IMR-90 (cell line): ENCODE data around the gene PGGHG. TPM values are rescaled to one million over a fixed set of nuclear protein-coding genes. Genes with fewer than 3 reads are reported as not detected.

Experiments used
- ATAC-seq: fragments of 200-7000 bp; cut with Tn5 transposase; 2 replicates; pipeline ENCODE4 v1.9.1; 2020; ENCODE audit warnings: low read depth, mild to moderate bottlenecking, moderate library complexity
- BruUV-seq: library from RNA; stranded (reverse); fragments of 400-500 nt; replicated peaks from 2 replicates; lab custom pipeline; 2021; lab: Mats Ljungman, UMichigan
- CTCF ChIA-PET: fragments of 300-600 bp; formaldehyde crosslinking; extraction: SDS; loops from one replicate; lab custom pipeline; 2021; ENCODE audit warnings: antibody characterized with exemption; lab: Yijun Ruan, JAX
- POLR2A ChIA-PET: fragments of 300-600 bp; sonication (Branson Sonifier 250); formaldehyde crosslinking; loops from one replicate; lab custom pipeline; 2022; ENCODE audit warnings: antibody characterized with exemption; ENCODE audit not compliant: unreplicated experiment; lab: Charles Lee
- DNase-seq: peaks from one replicate; pipeline ENCODE4 v3.0.0; 2013
- H2AFZ ChIP-seq: replicated peaks from 2 replicates; pipeline ENCODE3; 2013; ENCODE audit warnings: low read length, mild to moderate bottlenecking; ENCODE audit not compliant: poor library complexity
- H2AK5ac ChIP-seq: 2 replicates; pipeline ENCODE4 v1.6.1; 2013; ENCODE audit warnings: low read depth, low read length, inconsistent platforms
- H2AK9ac ChIP-seq: replicated peaks from 2 replicates; pipeline ENCODE3; 2013; ENCODE audit warnings: mild to moderate bottlenecking, low read depth, low read length, moderate library complexity; ENCODE audit not compliant: poor library complexity
- H2BK120ac ChIP-seq: 2 replicates; pipeline ENCODE4 v1.6.1; 2013; ENCODE audit warnings: low read depth, low read length, inconsistent platforms
- H2BK15ac ChIP-seq: 3 replicates; pipeline ENCODE4 v1.6.1; 2013; ENCODE audit warnings: low read depth, low read length, inconsistent platforms
- H2BK20ac ChIP-seq: 2 replicates; pipeline ENCODE4 v1.6.1; 2013; ENCODE audit warnings: low read depth, mild to moderate bottlenecking, inconsistent platforms, low read length, moderate library complexity
- H2BK5ac ChIP-seq: 2 replicates; pipeline ENCODE4 v1.6.1; 2013; ENCODE audit warnings: mild to moderate bottlenecking, low read depth, low read length, inconsistent platforms; ENCODE audit not compliant: poor library complexity, severe bottlenecking
- H3K14ac ChIP-seq: replicated peaks from 2 replicates; pipeline ENCODE4 v1.6.1; 2013; ENCODE audit warnings: low read depth, low read length, inconsistent platforms
- H3K18ac ChIP-seq: 2 replicates; pipeline ENCODE4 v1.6.1; 2013; ENCODE audit warnings: low read depth, low read length, control low read depth
- H3K23ac ChIP-seq: 2 replicates; pipeline ENCODE4 v1.6.1; 2013; ENCODE audit warnings: low read depth, low read length, inconsistent platforms
- H3K27ac ChIP-seq: 2 replicates; pipeline ENCODE4 v1.5.1; 2013; ENCODE audit warnings: mild to moderate bottlenecking, control low read depth, low read length; ENCODE audit not compliant: insufficient read depth
- H3K27me3 ChIP-seq: 2 replicates; pipeline ENCODE4 v1.6.1; 2013; ENCODE audit warnings: low read length; ENCODE audit not compliant: control insufficient read depth, insufficient read depth
- H3K36me3 ChIP-seq: 2 replicates; pipeline ENCODE4 v1.6.1; 2013; ENCODE audit warnings: low read length, mixed read lengths; ENCODE audit not compliant: control insufficient read depth, insufficient read depth
- H3K4ac ChIP-seq: 2 replicates; pipeline ENCODE4 v1.6.1; 2013; ENCODE audit warnings: low read depth, low read length, inconsistent platforms
- H3K4me1 ChIP-seq: 2 replicates; pipeline ENCODE4 v1.6.1; 2013; ENCODE audit warnings: low read length, mixed read lengths; ENCODE audit not compliant: control insufficient read depth, insufficient read depth
- H3K4me2 ChIP-seq: 2 replicates; pipeline ENCODE4 v1.6.1; 2013; ENCODE audit warnings: low read depth, mild to moderate bottlenecking, control low read depth, low read length, moderate library complexity
- H3K4me3 ChIP-seq: 2 replicates; pipeline ENCODE4 v1.5.1; 2013; ENCODE audit warnings: low read depth, mild to moderate bottlenecking, control low read depth, low read length, moderate library complexity; ENCODE audit not compliant: insufficient read depth
- H3K56ac ChIP-seq: 2 replicates; pipeline ENCODE4 v1.6.1; 2013; ENCODE audit warnings: low read length, inconsistent platforms; ENCODE audit not compliant: insufficient read depth; ENCODE audit errors: extremely low read depth
- H3K79me1 ChIP-seq, 2 experiments: 2 replicates each; pipeline ENCODE4 v1.6.1; 2013; ENCODE audit warnings: low read length in 2 of 2, inconsistent platforms in 1 of 2, low read depth in 1 of 2
- H3K9ac ChIP-seq: 2 replicates; pipeline ENCODE4 v1.6.1; 2013; ENCODE audit warnings: low read depth, low read length, control low read depth
- H3K9me1 ChIP-seq: 2 replicates; pipeline ENCODE4 v1.6.1; 2013; ENCODE audit warnings: low read length, inconsistent platforms; ENCODE audit not compliant: insufficient read depth
- H3K9me3 ChIP-seq: 2 replicates; pipeline ENCODE4 v1.6.1; 2013; ENCODE audit warnings: low read length; ENCODE audit not compliant: control insufficient read depth, insufficient read depth
- H4K20me1 ChIP-seq: 2 replicates; pipeline ENCODE4 v1.6.1; 2013; ENCODE audit warnings: low read length, inconsistent platforms; ENCODE audit not compliant: insufficient read depth
- H4K5ac ChIP-seq: 2 replicates; pipeline ENCODE4 v1.6.1; 2013; ENCODE audit warnings: mild to moderate bottlenecking, low read depth, low read length, control low read depth
- H4K8ac ChIP-seq, 2 experiments: 2 replicates each; pipeline ENCODE4 v1.6.1; 2013; ENCODE audit warnings: low read depth in 2 of 2, low read length in 2 of 2, control low read depth in 1 of 2, inconsistent platforms in 1 of 2
- H4K91ac ChIP-seq: 2 replicates; pipeline ENCODE4 v1.6.1; 2013; ENCODE audit warnings: low read depth, low read length, inconsistent platforms; ENCODE audit not compliant: insufficient read depth
- WGBS, 2 experiments: methylation state at CpG; one replicate each; pipeline versions ENCODE4 v1.1.5 to v1.1.7; 2013; ENCODE audit warnings: missing lambda C conversion rate in 2 of 2; ENCODE audit not compliant: insufficient read length in 1 of 2; ENCODE audit errors: extremely low coverage in 2 of 2; 5-methylcytosine and 5-hydroxymethylcytosine counted together
- dilution Hi-C: fragments of 300-500 bp; cut with HindIII; formaldehyde crosslinking; loops from one replicate; pipeline ENCODE4 v1.14.3; 2018; ENCODE audit warnings: low sequenced_read_pairs; ENCODE audit not compliant: unreplicated experiment
- in situ Hi-C: fragments of 300-500 bp; cut with MboI; formaldehyde crosslinking; loops from 3 replicates; pipeline ENCODE4 v1.14.3; 2019; ENCODE audit warnings: low sequenced_read_pairs, inconsistent platforms, mixed read lengths
- intact Hi-C: fragments of 100-400 bp; cut with micrococcal nuclease; formaldehyde crosslinking; loops from 2 replicates; pipeline ENCODE4 v1.10.0; 2022
- polyA plus RNA-seq, 3 experiments: library from polyadenylated mRNA; depleted of rRNA; stranded (reverse); fragments of >200 nt; gene quantifications; 2 replicates each; pipeline ENCODE4 v1.2.3, GENCODE V29; 2012; ENCODE audit warnings: low replicate concordance in 1 of 3
- total RNA-seq: library from RNA; depleted of rRNA; stranded (reverse); fragments of >200 nt; gene quantifications from 2 replicates; pipeline ENCODE4 v1.2.3, GENCODE V29; 2012
- TF ChIP-seq, protein P1 (sequence below): conservative IDR thresholded peaks from 2 replicates; pipeline ENCODE4 v1.5.1; 2012; ENCODE audit warnings: mild to moderate bottlenecking, low read depth, low read length, improper control_type of control experiment

The PGGHG gene
- total and polyA plus RNA-seq, 2 of the 4 experiments (the other 2 are of a cell fraction), result 1.8 to 17.0 TPM

DNA sequence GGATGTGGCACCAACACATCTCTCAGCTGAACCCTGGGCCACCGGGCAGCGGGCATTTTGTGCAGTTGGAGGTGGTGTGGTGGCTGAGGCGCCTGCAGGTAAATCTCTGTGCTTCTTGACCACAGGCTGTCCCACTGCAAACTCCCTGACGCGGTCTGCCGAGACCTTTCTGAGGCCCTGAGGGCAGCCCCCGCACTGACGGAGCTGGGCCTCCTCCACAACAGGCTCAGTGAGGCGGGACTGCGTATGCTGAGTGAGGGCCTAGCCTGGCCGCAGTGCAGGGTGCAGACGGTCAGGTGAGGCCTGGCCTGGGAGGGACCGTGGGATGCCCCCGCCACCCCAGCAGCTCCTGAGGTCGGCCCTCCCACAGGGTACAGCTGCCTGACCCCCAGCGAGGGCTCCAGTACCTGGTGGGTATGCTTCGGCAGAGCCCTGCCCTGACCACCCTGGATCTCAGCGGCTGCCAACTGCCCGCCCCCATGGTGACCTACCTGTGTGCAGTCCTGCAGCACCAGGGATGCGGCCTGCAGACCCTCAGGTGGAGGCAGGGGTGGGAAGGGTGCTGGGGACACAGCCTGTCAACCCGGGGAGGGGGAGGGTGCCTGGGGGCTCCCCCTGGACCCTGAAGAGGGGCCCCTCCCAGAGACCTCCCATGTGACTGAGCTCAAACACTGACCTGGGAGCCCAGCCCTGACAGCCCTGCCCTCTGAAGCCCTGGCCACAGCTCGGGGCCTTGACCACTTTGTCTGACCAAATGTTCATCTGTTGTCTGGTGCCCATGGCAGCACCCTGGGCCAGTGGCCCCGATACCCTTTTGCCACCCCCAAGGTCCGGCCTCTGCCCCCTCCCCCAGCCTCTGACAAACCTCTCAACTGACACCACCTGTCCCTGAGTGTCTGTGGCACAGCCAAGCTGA is 4.6 kb upstream of the PGGHG start:
- H3K4ac ChIP-seq, result no peak overlapping the region
- H3K9me1 ChIP-seq, result no peaks in the 10 kb centered on the region
- intact Hi-C loops (no loop called here), in situ Hi-C loops (loop anchor here (10.0 kb wide), 1 partner anchor 60 kb away; no protein-coding TSS in a partner anchor), dilution Hi-C loops (no loop called here)
- DNase-seq (no peak), ATAC-seq (no peak)
- H3K56ac ChIP-seq, result no peak overlapping the region
- no peak overlapping the region for H3K4me2 ChIP-seq
- H2BK20ac ChIP-seq, result no peak overlapping the region
- no peak overlapping the region for H4K5ac ChIP-seq
- H2BK15ac ChIP-seq, result no peak overlapping the region
- no peak overlapping the region for H4K91ac ChIP-seq
- no peaks in the 10 kb centered on the region for H3K36me3 ChIP-seq
- H3K27ac ChIP-seq, result no peak overlapping the region
- H3K23ac ChIP-seq, result no peak overlapping the region
- H2BK120ac ChIP-seq, result no peak overlapping the region
- H2AK5ac ChIP-seq, result no peak overlapping the region
- H2BK5ac ChIP-seq, result no peak overlapping the region
- no TSS peak for BruUV-seq
- no peak overlapping the region for H3K4me3 ChIP-seq
- peaks cover 0 to under 1% of the 10 kb centered on the region in 2 experiments; a peak in 2 of 4 replicates for H3K79me1 ChIP-seq
- no peak overlapping the region for H3K18ac ChIP-seq
- H3K4me1 ChIP-seq, result peaks cover 2% of the 10 kb centered on the region; the same call in 1 of the 2 replicates
- H3K27me3 ChIP-seq, result peaks cover 59% of the 10 kb centered on the region
- H4K8ac ChIP-seq, result no peak overlapping the region
- H2AK9ac ChIP-seq, result no peak overlapping the region
- H3K9me3 ChIP-seq, result no peaks in the 10 kb centered on the region
- no peaks in the 10 kb centered on the region for H4K20me1 ChIP-seq
- H3K9ac ChIP-seq, result no peak overlapping the region
- TF ChIP-seq, protein P1, sequence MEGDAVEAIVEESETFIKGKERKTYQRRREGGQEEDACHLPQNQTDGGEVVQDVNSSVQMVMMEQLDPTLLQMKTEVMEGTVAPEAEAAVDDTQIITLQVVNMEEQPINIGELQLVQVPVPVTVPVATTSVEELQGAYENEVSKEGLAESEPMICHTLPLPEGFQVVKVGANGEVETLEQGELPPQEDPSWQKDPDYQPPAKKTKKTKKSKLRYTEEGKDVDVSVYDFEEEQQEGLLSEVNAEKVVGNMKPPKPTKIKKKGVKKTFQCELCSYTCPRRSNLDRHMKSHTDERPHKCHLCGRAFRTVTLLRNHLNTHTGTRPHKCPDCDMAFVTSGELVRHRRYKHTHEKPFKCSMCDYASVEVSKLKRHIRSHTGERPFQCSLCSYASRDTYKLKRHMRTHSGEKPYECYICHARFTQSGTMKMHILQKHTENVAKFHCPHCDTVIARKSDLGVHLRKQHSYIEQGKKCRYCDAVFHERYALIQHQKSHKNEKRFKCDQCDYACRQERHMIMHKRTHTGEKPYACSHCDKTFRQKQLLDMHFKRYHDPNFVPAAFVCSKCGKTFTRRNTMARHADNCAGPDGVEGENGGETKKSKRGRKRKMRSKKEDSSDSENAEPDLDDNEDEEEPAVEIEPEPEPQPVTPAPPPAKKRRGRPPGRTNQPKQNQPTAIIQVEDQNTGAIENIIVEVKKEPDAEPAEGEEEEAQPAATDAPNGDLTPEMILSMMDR, result no peak
- ChIA-PET POLR2A (no interaction called here), CTCF (no interaction called here)
- 91% methylated on average over 4 of the region's 24 CpGs; no CpG with 5 or more reads in 1 of the 2 experiments for WGBS, 2 experiments
- H2AFZ ChIP-seq, result no peak overlapping the region
- no peak overlapping the region for H3K14ac ChIP-seq
